ENCODE measurements around the gene HAS3.

- TF ChIP-seq SP2 (tag by site-specific recombination; IDR thresholded peaks at IDR 0.05) (no peak), KLF9 (tag by site-specific recombination; IDR thresholded peaks at IDR 0.05; ENCODE audit: low read depth) (no peak), ZNF792 (tag by site-specific recombination; IDR thresholded peaks at IDR 0.05) (no peak), CTCF (tag by site-specific recombination; IDR thresholded peaks at IDR 0.05) (no peak), ZSCAN18 (tag by site-specific recombination; IDR thresholded peaks at IDR 0.05) (no peak), ZNF341 (tag by site-specific recombination; IDR thresholded peaks at IDR 0.05; ENCODE audit: low read depth) (no peak), REST (tag by site-specific recombination; IDR thresholded peaks at IDR 0.05) (no peak), ZNF366 (tag by site-specific recombination; conservative IDR thresholded peaks at IDR 0.05) (no peak), GLI2 (tag by site-specific recombination; IDR thresholded peaks at IDR 0.05; ENCODE audit: borderline replicate concordance, low read depth) (no peak), HIC1 (tag by site-specific recombination; IDR thresholded peaks at IDR 0.05) (no peak)
Observed at GRCh38 chr16:69116906-69117305, 11.5 kb downstream of the HAS3 start.
